Renal cortical epithelial cell (primary cell): Measurements from ENCODE around the gene ZFP36L2. TPM values are rescaled to one million over a fixed set of nuclear protein-coding genes. Genes with fewer than 3 reads are reported as not detected.

ENCODE experiments used
- DNase-seq: peaks from one replicate; pipeline ENCODE4 v3.0.0-alpha.2; 2011; ENCODE audit warnings: low read depth
- total RNA-seq: library from RNA; depleted of rRNA; stranded (reverse); fragments of >200 nt; gene quantifications from 2 replicates; pipeline ENCODE4 v1.2.3, GENCODE V29; 2014

The ZFP36L2 gene
- total RNA-seq, 1 donor from 2014 or later: 20.1 TPM

DNA sequence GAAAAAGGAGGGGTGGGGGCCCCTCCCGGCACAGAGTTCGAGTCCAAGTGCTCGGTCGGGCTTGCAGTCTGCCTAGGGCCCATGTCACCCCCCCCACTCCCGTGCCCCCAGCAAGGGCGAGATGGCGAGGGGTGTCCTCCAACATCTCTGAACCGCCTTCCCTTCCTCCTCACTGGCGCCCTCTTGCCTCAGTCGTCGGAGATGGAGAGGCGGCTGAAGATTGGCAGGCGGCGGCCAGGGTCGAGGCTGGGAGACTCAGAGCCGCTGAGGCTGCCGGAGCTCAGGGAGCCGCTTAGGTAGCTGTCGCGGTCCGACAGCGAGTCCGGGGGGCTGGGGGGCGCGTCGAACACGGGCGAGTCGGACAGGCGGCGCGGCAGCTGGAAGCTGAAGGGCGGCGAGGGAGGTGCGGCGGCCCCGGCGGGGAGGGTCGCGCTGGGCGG is 2.3 kb downstream of the ZFP36L2 start:
- DNase-seq: no peak

DNA sequence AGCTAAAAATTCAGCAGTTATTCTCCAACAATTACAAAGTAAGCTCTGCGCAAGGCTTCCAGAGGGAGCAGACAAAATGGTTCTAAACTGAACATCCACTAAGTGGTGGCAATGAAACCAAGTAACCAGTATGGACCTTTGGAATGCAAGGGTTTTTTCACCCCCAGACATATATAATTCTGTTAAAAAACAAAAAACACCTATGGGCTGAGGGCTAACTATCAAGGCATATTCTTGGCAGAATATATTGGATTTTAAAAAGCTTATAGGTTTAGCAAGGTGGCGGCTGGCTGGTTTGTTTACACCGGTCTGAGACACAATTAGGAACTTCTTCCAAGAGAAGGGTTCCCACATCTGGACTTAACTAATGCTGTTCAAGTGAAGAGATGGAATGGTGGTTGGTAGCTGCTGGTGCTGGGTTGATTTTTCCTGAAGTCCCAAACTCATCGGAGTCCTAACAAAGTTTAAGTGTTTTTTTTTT is 2.8 kb downstream of the ZFP36L2 start:
- DNase-seq: no peak

DNA sequence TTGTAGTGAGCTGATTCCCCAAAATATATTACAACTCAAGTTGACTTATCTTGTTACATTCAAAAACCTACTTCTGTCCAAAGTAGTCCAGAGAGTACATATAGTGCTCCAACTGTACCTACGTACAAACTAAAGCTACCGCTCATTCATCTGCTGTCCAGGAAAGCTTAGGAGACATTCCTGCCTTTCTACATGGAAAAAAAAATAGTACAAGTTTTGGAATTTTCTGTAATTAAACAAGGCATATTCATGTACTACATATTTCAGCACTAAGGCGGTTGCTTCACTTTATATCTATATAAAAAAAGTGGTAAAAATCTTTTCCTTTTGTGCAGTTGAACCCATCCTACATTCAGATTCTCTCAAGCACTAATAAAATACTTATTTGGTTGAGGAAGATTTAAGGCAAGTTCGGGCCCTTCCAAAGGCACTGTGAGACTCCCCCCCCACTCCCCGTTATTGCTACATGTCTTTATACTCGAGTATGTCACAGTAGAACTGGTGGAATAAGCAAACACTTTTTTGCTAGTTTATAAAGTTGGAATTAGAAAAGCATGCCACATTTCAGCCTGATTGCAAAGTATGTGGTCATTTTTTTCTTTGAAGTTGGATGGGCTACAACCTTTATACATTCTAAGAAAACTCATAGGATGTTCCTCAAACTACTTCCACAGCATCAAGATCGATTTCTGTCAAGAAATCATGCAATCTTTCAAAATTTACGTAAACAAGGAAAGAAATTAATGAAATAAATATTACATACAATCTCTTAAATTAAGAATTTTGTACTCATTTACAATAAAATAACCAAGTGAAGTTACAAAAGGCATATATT is 3.7 kb downstream of the ZFP36L2 start:
- DNase-seq: no peak

DNA sequence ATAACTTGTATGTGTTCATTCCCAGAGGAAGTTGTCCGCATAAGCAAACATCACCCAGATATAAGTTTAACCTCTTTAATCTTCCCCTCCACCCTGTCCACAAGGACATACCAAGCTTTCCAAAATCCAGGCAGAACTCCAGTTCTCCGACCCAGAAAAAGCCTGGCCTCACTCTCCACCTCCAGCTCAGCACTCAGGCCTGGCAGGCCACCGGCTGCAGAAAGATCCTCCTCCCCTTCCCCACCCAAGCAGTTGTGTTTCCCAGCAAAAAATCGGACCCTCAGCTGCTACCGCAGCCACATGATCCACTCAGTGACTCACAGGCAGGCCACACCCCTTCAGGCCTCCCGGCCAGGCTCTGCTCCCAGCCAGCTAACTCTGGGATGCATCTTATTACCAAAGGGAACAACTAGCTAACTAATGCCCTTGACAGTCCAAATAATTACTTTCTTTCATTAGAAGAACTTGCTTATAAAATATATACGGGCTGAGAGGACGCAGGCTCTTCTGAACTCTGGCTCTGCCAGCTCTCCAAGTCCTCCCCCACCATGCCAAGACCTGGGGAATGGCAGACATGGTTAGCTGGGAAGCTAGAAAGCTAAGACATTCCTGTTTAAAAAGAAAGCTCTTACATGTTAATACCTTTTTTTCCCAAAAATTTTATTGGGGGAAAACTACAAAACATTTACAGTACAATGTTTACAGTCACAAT is 4.5 kb downstream of the ZFP36L2 start:
- peak; percentile 92 for DNase-seq

DNA sequence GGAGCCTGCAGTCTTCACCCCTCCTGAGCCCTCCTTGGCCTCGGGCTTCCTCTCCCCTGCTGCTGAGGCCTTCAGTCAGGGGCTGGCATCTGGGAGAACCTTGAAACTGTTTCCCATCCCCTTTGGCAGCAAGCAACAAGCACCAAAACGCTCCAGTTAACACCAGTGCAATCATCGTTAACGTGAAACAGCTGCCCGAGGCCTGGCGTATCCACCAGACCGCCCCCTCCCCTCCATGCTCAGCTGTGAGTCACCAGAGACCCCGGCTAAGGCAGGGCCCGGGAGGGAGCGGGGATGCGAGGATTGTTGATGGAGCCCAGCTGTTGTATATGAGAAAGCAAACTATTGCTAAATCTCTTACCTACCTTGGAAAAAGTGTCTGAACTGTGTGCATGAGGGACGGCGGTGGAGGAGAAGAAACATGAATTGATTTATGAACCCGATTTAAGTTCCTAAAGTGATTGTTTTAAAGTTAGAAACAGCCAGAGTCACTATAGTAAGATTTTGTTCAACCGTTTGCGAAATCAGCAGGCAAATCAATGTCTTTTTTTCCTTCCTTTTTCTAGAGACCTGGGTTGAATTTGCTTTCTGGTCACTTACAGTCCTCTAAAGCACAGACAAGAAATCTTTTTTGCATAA is 5.2 kb downstream of the ZFP36L2 start:
- peak; percentile 90 for DNase-seq

DNA sequence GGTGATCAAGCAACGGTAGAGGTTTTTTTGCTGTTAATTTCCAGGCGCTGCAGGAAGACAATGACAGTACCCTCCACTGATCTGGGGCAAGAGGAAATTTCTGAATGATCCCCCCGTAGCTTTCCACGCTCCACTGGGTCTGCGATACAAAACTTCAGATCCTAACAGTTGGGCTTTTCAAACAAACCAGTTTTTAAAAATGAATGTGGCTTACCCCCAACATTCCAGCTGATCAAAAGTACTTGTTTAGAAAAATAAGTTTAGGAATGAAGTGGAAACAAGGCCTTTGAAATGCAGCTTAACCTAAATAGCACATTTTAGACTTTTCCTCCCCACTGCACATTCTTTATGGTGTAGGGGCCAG is 5.7 kb downstream of the ZFP36L2 start:
- DNase-seq: no peak

DNA sequence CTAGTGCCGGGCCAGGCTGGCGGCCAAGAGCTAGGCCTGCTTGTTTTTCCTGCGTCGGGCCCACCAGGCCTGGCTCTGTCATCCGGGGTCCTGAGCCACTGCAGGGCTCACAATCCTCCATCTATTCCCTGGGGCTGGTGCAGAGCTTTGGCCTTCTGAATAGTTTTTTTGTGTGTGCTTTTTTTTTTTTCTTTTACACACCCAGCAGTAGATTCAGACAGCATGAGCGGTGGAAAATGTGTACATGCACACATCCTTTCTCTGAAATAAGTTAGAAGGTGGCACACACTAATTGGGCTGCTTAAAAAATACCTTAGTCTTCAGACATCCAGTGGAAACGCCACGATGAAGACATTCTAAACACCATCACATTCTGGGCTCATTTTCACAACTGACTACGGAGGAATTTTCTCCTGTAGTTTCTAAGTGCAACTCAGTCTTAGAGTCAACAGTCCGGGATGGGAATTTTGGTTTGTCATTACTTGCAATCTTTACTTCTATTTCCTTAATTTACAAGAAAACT is 6.1 kb downstream of the ZFP36L2 start:
- DNase-seq: no peak

DNA sequence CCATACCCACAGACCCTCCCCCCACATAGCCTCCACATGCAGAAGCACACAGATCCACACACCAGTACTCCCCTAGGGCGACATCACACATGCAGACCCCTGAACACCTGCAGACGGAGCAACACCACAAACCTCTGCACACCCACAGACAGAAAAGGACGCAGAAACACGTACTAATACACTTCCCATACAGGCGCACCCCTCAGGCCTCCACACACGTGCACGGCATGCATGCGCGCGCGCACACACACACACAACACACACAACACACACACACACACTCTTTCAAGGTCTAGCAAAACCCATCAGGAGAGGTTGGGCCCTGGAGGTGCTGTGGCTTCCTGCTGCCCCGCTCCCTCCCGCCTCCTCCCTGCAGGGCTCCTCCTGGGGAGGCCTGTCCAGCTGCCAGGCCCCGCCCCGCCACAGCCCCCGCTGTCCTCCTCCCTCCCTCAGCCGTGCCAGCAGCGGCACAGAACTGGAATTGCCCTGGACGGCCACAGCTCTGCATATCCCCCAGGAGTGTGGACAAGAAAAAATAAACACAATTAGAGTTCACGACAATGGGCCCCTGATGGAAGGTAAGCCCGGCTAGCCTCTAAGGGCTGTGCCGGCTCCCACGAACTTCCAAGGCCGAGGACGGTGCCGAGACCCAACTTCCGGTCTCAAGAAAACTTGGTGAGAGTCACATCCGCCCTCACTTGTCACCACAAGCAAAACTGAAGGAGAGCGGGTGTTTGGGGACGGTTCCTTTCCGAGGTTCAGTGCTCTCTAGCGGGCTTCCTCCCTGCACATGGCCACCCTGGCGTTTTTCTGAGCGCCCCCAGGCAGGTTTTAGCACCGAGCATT is 6.8 kb downstream of the ZFP36L2 start:
- peak; percentile 71 for DNase-seq

DNA sequence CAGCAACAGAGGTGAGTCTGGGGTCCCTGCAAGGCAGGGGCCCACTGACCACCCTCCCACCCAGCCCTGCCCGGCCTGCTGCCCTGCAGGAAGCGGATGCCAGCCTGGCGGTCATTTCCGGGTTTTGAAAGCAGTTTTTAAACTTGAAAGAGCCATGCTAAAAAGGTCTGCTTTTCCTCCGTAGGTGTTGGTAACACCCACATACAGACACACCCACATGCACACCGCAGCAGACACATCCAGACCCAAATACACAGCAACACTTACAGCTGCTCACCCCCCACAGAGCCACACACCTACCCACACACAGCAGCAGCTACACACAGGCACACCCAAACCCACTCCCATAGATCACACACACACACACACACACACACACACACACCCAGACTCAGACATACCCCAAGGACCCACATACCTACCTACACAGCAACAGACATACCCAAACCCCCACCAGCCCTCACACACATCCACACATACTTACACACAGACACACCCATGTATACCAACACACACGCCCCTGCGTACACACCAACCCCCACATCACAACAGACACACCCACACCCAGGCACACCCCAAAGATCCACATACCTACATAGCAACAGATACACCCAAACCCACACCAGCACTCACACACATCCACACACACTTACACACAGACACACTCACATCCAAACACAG is 7.6 kb downstream of the ZFP36L2 start:
- no peak for DNase-seq

DNA sequence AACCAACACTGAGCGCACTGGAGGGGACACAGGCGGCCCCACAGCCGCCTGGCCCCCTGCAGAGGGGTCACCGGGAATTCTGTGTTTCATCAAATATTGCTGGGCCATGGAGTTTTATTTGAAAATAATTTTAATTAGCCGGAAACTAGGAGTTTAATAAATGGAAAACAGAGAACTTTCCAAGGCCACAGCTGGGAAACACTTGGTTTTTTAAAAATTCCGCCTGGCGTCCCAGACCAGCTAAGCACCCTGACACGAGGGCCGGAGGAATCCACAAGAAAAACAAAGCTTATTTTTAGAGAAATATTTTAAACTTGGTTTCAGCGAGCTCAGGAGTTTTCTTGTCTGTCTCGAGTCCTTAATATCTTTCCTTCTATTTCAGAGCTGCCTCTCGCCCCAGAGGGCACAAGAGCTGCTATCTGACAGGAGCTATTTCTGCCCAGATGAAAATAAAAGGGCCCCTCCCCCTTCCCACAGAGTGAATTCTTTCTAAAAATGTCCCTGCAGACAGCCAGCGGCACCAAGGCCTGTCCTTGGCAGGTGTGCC is 8.2 kb downstream of the ZFP36L2 start:
- no peak for DNase-seq

DNA sequence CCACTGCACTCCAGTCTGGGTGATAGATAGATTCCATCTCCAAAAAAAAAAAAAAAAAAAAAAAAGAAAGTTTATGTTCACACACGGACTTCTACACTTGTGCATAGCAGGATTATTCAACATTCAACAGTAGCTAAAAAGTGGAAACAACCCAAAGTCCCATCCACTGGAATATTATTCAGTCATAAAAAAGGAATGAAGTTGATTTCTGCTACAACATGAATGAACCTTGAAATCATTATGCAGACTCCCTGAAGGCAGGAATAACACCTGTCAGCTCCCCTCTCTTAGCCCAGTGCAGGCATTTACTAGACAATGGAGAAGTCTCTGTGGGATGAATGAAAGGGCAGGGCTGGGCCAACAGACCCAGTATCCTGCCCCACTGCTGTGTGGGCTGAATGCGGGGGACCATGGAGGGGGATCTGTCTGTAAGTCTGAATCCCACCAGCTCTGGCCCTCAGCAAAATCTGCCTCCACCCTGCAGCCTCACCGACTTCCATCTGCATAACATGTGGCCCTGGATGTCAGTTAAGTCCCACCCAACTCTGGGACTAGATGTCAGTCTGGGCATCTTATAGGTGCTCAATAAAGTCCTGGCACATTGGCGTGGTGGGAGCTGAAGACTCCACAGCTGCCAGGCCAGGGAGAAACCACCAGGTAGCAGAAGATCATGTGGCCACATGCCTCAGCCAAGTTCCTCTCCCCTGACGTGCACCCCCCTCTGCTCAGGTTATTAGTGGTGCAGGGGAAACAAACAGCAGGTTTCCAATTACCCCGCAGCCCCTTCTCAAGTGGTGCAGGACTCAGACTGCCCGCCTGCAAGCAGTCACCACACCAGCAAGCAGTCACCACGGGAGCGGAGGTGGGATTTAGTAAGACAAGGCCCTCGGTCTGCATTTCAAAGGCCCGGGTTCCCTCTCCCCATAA is 8.9 kb downstream of the ZFP36L2 start:
- DNase-seq: no peak

DNA sequence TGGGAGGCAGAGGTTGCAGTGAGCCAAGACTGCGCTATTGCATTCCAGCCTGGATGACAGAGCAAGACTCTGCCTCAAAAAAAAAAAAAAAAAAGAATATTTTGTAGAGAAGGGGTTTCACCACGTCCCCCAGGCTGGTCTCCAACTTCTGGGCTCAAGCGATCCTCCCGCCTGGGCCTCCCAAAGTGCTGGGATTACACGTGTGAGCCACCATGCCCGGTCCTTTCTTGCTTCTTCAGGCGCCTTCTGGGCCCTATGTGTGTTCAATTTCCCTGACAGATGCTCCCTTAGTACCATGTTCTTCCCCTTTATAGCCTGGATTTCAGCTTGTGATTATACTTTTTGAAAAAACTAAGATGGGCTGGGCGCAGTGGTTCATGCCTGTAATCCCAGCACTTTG is 9.8 kb downstream of the ZFP36L2 start:
- no peak for DNase-seq

DNA sequence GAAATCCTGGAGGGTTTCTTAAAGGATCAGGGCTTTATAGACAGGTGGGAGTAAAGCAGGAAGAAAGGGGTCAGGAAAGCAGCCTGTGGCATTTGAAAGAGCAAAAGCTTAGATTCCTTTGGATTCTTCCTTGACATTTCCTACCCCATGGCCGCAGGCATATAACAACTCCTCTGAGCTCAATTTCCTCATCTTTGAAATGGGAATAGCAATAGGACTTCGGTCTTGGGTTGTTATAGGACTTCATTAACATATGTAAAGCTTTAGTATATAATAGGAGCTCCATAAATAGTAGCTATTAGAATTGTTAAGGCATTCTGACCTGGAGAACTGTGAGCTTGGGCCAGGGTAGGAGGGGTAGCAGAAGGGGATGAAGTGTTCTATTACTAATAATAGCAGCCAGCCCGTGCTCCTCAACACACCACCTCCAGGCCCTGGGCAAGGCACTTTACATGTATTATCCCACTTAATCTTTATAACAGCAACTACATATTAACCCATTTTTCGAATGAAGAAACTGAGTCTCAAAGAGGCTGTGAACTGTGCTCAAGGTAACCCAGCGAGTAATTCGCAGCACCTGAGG is 10.6 kb downstream of the ZFP36L2 start:
- no peak for DNase-seq

DNA sequence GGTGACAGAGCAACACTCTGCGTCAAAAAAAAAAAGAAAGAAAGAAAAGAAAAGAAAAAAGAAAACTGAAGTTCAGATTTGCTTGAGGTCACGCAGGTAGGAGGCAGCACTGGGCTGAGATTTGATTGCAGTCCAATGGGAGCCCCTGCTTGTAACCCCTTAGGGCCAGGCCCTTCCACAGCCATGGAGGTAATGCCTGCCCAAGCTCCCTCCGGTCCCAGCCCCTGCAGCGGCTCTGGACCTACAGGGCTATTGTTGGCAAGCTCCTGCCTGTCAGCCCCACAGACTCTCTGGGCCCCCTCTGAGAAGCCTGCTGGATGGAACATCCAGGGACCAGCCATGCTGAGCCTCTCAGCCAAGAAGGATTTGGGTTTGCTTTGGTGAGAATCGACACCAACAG is 12.2 kb downstream of the ZFP36L2 start:
- DNase-seq: no peak

DNA sequence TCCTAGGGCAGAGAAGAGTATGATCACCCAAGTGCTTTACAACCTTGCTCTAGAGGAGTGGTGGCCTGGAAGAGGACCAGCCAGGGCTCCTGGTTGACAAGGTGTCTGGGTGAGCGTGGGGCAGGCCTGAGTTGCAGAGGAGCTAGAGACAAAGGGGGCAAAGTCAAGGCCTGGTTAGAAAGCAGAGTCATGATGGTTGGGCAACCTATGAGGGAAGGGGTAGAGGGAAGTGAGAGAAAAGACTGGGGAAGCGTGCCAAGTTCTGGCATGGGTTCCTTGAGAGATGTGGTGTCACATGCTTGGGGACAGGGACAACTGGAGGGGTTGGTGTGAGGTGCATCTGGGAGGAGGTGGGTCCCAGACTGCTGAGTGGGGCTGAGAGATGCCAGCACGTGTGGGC is 13.5 kb downstream of the ZFP36L2 start:
- no peak for DNase-seq

DNA sequence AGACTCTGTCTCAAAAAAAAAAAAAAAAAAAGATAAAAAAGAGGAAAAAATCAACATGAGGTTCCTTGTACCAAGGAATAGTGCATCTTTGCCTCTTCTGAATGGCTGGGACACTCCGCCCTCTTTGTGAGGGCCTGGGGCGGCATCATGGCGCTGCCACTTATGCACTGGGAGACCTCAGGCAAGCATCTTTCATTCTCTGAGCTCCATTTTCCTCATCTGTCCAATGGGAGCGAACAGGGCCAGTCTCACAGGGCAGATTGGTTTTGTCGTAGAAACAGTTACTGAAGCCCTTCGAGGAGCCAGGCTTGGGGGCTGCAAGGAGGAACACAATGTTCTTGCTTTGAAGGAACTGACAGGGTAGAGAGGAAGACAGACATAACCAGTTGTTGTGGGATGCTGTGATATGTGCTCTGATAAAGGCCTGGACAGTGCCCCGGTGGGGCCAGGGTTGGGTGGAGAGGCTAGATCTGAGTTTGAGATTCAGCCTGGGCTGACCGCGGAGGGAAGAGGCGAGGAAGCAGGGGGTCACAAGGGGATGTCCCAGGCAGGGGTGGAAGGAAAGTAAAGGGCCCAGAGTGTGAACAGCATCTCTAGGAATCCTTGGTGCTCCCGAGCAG is 14.1 kb downstream of the ZFP36L2 start:
- no peak for DNase-seq

DNA sequence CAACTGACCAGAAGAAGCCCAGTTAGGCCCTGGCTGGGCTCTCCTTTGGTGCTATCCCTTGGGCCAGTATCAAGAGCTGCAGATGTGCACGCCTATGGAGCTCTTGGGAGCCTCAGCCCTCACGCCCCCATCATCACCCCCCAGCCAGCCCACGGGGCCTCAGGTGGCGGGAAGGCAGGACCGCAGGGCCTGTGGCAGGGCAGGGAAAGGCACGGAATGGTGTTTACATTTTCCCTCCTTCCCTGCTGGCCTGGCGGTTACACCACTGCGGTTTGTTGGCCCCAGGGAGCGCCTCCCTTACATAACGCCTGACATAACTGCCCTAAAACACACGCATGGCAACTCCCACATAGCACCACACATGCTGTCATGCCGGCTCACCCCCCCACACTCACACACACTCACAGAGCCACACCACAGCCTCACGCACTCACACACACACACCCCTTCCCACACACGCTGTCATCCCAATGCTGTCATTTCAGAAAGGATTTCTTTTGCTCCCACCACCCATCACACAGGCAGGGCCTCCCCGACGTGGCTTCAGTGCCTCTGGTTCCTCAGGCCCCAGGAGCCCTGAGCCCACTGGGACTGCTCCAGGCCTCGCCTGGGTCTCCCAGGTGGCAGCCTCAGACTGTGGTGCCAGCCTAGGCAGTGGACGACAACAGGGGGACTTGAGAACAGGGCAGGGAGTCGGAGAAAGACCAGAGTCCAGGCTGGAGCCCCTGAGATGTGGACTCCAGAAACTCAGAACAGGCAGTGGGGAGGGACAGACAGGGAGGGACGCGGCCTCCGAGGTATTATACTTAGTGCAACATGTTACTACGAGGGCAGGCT is 15.7 kb downstream of the ZFP36L2 start:
- DNase-seq: no peak

DNA sequence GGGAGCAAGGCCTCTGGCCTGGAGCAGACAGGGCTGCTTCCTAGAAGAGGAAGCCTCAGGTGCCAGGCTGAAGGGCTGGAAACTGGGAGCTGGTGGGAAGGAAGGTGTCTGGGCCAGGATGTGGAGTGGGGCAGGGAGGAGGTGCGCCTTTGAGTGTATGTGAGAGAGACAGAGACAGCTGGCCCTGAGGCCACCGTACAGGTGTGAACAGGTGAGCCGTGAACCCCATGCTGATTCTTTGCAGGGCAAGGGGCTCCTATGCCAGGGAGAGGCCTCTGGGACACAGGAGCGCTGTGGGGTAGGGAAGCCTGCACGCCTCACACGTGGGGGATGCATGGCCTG is 16.3 kb downstream of the ZFP36L2 start:
- DNase-seq: no peak
